Thyroid gland (tissue), 4 donors: ENCODE data around the gene IQCE. TPM values are rescaled to one million over a fixed set of nuclear protein-coding genes. Genes with fewer than 3 reads are reported as not detected.

Source experiments
- DNase-seq, 2 donors: peaks; one replicate each; pipeline ENCODE4 v3.0.0-alpha.2; 2019
- H3K27ac ChIP-seq, 3 donors: fragments of 200-600 bp; sonication (generic); 1 replicate in 2 of 3; 2 replicates in 1 of 3; pipeline ENCODE4 v1.5.1; 2016 to 2019; ENCODE audit warnings: mild to moderate bottlenecking in 1 of 3, moderate library complexity in 1 of 3
- H3K27me3 ChIP-seq: fragments of 200-600 bp; sonication (generic); one replicate; pipeline ENCODE4 v1.5.1; 2019
- H3K36me3 ChIP-seq, 2 donors: fragments of 200-600 bp; sonication (generic); one replicate each; pipeline ENCODE4 v1.5.1; 2016 to 2019
- H3K4me1 ChIP-seq, 2 donors: fragments of 200-600 bp; sonication (generic); one replicate each; pipeline ENCODE4 v1.5.1; 2017 to 2019
- H3K4me3 ChIP-seq, 3 donors: fragments of 200-600 bp; sonication (generic); replicated peaks in 1 of 3; 1 replicate in 2 of 3; 2 replicates in 1 of 3; pipeline ENCODE4 v1.5.1; 2016; ENCODE audit warnings: mild to moderate bottlenecking in 1 of 3
- H3K9me3 ChIP-seq: fragments of 200-600 bp; sonication (generic); one replicate; pipeline ENCODE4 v1.5.1; 2017
- POLR2A ChIP-seq, 2 donors: fragments of 450-650 bp; IDR thresholded peaks; one replicate each; pipeline ENCODE4 v1.6.1; 2017; ENCODE audit warnings: antibody characterized with exemption in 2 of 2, mild to moderate bottlenecking in 2 of 2, moderate library complexity in 1 of 2
- WGBS, 2 donors: methylation state at CpG; one replicate each; pipeline ENCODE4 v1.1.5; 2017; 5-methylcytosine and 5-hydroxymethylcytosine counted together
- intact Hi-C: fragments of 100-400 bp; cut with DNase I; formaldehyde crosslinking; loops from one replicate; pipeline ENCODE4 v1.15.1; 2023
- total RNA-seq, 4 donors: library from RNA; depleted of rRNA; stranded (reverse); fragments of >200 nt; gene quantifications; one replicate each; pipeline ENCODE4 v1.2.3, GENCODE V29; 2016
- TF ChIP-seq, protein P1 (sequence below), 6 experiments: fragments of 200-600 bp in 3 of 6; fragments of 450-650 bp in 3 of 6; sonication (generic) in 3 of 6; IDR thresholded peaks; one replicate each; pipeline ENCODE4 v1.5.1; 2016 to 2019; ENCODE audit warnings: antibody characterized with exemption in 6 of 6, mild to moderate bottlenecking in 2 of 6, inconsistent platforms in 1 of 6, moderate library complexity in 1 of 6

IQCE gene
- total RNA-seq, 4 donors from 2014 or later = 16.0 to 40.2 (median 37.2) TPM

GRCh38 chr7:2592375-2592865 is 33.6 kb downstream of the IQCE start:
- DNase-seq = no peak
- Histone ChIP-seq H3K36me3 (peaks cover 41 to 51% of the 10 kb centered on the region in 2 donors), H3K4me3 (no peak overlapping the region), H3K27me3 (no peaks in the 10 kb centered on the region), H3K9me3 (no peaks in the 10 kb centered on the region), H3K27ac (no peak overlapping the region), H3K4me1 (no peaks in the 10 kb centered on the region)
- intact Hi-C loops = no loop called here
- WGBS, 2 donors = 88 to 96% methylated on average over 13 to 14 of the region's 23 CpGs
- no peak for TF ChIP-seq POLR2A (IDR thresholded peaks at IDR 0.05)
- TF ChIP-seq, protein P1, sequence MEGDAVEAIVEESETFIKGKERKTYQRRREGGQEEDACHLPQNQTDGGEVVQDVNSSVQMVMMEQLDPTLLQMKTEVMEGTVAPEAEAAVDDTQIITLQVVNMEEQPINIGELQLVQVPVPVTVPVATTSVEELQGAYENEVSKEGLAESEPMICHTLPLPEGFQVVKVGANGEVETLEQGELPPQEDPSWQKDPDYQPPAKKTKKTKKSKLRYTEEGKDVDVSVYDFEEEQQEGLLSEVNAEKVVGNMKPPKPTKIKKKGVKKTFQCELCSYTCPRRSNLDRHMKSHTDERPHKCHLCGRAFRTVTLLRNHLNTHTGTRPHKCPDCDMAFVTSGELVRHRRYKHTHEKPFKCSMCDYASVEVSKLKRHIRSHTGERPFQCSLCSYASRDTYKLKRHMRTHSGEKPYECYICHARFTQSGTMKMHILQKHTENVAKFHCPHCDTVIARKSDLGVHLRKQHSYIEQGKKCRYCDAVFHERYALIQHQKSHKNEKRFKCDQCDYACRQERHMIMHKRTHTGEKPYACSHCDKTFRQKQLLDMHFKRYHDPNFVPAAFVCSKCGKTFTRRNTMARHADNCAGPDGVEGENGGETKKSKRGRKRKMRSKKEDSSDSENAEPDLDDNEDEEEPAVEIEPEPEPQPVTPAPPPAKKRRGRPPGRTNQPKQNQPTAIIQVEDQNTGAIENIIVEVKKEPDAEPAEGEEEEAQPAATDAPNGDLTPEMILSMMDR (IDR thresholded peaks at IDR 0.05) = no peak

DNA sequence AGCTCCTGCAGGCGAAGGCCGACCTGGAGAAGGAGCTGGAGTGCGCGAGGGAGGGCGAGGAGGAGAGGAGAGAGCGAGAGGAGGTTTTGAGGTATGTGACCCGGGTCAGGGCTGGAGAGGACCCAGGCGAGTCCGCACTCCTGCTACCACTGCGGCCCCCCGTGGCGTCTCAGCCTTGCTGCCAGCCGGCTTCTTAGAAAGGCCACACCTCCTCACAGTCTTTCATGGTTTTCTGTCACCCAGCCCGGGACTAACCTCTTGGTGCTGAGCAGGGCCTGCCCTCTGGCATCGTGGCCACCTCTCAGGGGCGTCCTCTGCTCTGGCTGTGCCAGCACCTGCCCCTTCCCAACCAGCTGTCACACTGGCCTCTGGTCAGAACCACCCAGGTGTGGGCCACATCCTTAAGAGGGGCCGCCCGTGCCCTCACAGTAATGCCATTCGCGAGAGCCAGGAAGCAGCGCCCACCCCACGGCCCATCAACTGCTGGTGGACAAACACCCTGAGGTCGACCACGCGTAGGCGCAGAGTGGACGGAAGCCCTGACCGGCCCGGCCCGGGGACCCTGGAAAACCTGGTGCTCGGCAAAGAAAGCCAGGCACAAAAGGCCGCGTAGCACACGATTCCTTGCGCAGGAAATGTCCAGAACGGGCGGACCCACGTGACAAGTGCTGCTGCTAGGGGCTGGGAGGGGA is 34.4 kb downstream of the IQCE start:
- TF ChIP-seq, protein P1 (IDR thresholded peaks at IDR 0.05) = no peak
- no peak for TF ChIP-seq POLR2A (IDR thresholded peaks at IDR 0.05)
- H3K9me3 ChIP-seq = no peaks in the 10 kb centered on the region
- intact Hi-C loops = no loop called here
- peaks cover 48 to 58% of the 10 kb centered on the region in 2 donors for H3K36me3 ChIP-seq
- no peaks in the 10 kb centered on the region for H3K4me1 ChIP-seq
- H3K4me3 ChIP-seq = no peak overlapping the region
- no peak for DNase-seq
- WGBS, 2 donors = 94 to 95% methylated on average over 34 to 37 of the region's 38 CpGs
- H3K27ac ChIP-seq = no peak overlapping the region
- no peaks in the 10 kb centered on the region for H3K27me3 ChIP-seq

DNA sequence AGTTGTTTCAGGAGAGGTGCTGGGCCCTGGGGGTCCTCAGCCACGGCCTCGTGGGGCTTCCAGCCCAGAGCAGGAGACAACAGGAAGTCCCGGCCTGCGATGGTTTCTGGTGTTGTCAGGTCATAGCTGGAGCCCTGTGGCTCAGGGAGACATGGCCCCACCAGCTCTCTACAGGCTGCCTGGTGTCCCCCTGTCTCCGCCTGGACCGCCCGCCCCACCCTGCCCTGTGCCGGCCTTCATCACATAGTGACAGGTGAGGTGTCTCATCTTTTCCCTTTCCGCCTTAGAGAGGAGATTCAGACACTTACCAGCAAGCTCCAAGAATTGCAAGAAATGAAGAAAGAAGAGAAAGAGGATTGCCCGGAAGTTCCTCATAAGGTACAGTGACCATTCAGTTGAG is 35.8 kb downstream of the IQCE start:
- intact Hi-C loops = no loop called here
- Histone ChIP-seq H3K4me3 (no peak overlapping the region), H3K9me3 (no peaks in the 10 kb centered on the region), H3K27me3 (no peaks in the 10 kb centered on the region), H3K36me3 (peaks cover 58 to 70% of the 10 kb centered on the region in 2 donors), H3K4me1 (no peaks in the 10 kb centered on the region), H3K27ac (no peak overlapping the region)
- 93% methylated on average over 10 of the region's 10 CpGs for WGBS, 2 donors
- TF ChIP-seq, protein P1 (IDR thresholded peaks at IDR 0.05) = no peak
- TF ChIP-seq POLR2A (IDR thresholded peaks at IDR 0.05) = no peak
- no peak for DNase-seq

- Histone ChIP-seq H3K4me1 (no peaks in the 10 kb centered on the region), H3K27ac (no peak overlapping the region), H3K9me3 (no peaks in the 10 kb centered on the region), H3K36me3 (peaks cover 54 to 66% of the 10 kb centered on the region in 2 donors), H3K4me3 (no peak overlapping the region), H3K27me3 (no peaks in the 10 kb centered on the region)
- no peak for DNase-seq
- no peak for TF ChIP-seq POLR2A (IDR thresholded peaks at IDR 0.05)
- TF ChIP-seq, protein P1 (IDR thresholded peaks at IDR 0.05) = no peak
- intact Hi-C loops = no loop called here
- WGBS, 2 donors = 92 to 98% methylated on average over 4 to 19 of the region's 27 CpGs
Observed at GRCh38 chr7:2595258-2595860, 36.6 kb downstream of the IQCE start.
